ENCODE results near the gene SH2B3. TPM values are rescaled to one million over a fixed set of nuclear protein-coding genes. Genes with fewer than 3 reads are reported as not detected.
A peak's percentile ranks its signal among the peaks of the same experiment; 100 is the strongest.

SH2B3 gene
- total and polyA plus RNA-seq, 2 donors (not counting 3 experiments of a cell fraction or from before 2014, with no cell fraction given): 63.1 to 97.9 TPM

GRCh38 chr12:111424189-111424792, 18.6 kb downstream of the SH2B3 start:
- ChIA-PET POLR2A (no interaction called here), CTCF (interaction anchor here (1.1 to 3.4 kb wide), 3 partner anchors 11 to 27 kb away, joined by 4 to 30 read pairs (median 7); no protein-coding TSS in a partner anchor)
- H3K79me2 ChIP-seq (ENCODE audit: control insufficient read depth, insufficient read depth, low read length): peaks cover 98% of the 10 kb centered on the region
- FAIRE-seq: no peak
- no peak overlapping the region for H2AFZ ChIP-seq (ENCODE audit: low read depth, low read length)
- H3K9me3 ChIP-seq (replicated peaks; ENCODE audit: control insufficient read depth, insufficient read depth, low read length): no peaks in the 10 kb centered on the region
- no TSS peak for BruUV-seq (replicated peaks)
- intact Hi-C loops (cut with micrococcal nuclease): no loop called here
- TF ChIP-seq POLR2AphosphoS5 (IDR thresholded peaks at IDR 0.05; ENCODE audit: insufficient read depth, low read depth, low read length) (no peak), POLR2A (IDR thresholded peaks at IDR 0.05; ENCODE audit: low read depth, low read length) (peak; percentile 17)
- H4K20me1 ChIP-seq (replicated peaks; ENCODE audit: control insufficient read depth, extremely low read depth, insufficient read depth, low read length): peaks cover 3% of the 10 kb centered on the region
- peaks cover 10 to 29% of the 10 kb centered on the region in 2 experiments for H3K36me3 ChIP-seq (ENCODE audit: control insufficient read depth in 2 of 2, extremely low read depth in 1 of 2, insufficient read depth in 2 of 2, low read length in 2 of 2)
- H3K27ac ChIP-seq (ENCODE audit: insufficient read depth, low read depth, low read length): no peak overlapping the region
- H3K27me3 ChIP-seq (ENCODE audit: control insufficient read depth in 2 of 2, insufficient read depth in 2 of 2, low read length in 2 of 2): no peaks in the 10 kb centered on the region
- dilution Hi-C loops (cut with MboI; ENCODE audit: extremely low pct_ligation_motif_present, low sequenced_read_pairs): no loop called here
- H3K4me2 ChIP-seq (ENCODE audit: insufficient read depth, low read length): no peak overlapping the region
- H3K9ac ChIP-seq (replicated peaks; ENCODE audit: extremely low read depth, insufficient read depth, low read length): no peak overlapping the region
- H3K9me1 ChIP-seq (replicated peaks; ENCODE audit: control insufficient read depth, extremely low read depth, insufficient read depth, low read length): no peaks in the 10 kb centered on the region
- H3K4me1 ChIP-seq (ENCODE audit: control insufficient read depth, extremely low read depth, insufficient read depth, low read length): peaks cover 52% of the 10 kb centered on the region
- no peak overlapping the region for H3K4me3 ChIP-seq (replicated peaks in 1 of 3; ENCODE audit: insufficient read depth in 1 of 3, low read depth in 1 of 3, low read length in 3 of 3)
- DNase-seq (ENCODE audit: low read depth, low spot score): no peak

- FAIRE-seq (no peak), DNase-seq (ENCODE audit: low read depth, low spot score) (no peak)
- Histone ChIP-seq H3K36me3 (ENCODE audit: control insufficient read depth in 2 of 2, extremely low read depth in 1 of 2, insufficient read depth in 2 of 2, low read length in 2 of 2) (peaks cover 6 to 24% of the 10 kb centered on the region in 2 experiments), H3K9me3 (replicated peaks; ENCODE audit: control insufficient read depth, insufficient read depth, low read length) (no peaks in the 10 kb centered on the region), H3K4me3 (replicated peaks in 1 of 3; ENCODE audit: insufficient read depth in 1 of 3, low read depth in 1 of 3, low read length in 3 of 3) (no peak overlapping the region), H3K9me1 (replicated peaks; ENCODE audit: control insufficient read depth, extremely low read depth, insufficient read depth, low read length) (no peaks in the 10 kb centered on the region), H3K9ac (replicated peaks; ENCODE audit: extremely low read depth, insufficient read depth, low read length) (no peak overlapping the region), H4K20me1 (replicated peaks; ENCODE audit: control insufficient read depth, extremely low read depth, insufficient read depth, low read length) (peaks cover 3% of the 10 kb centered on the region), H3K27ac (ENCODE audit: insufficient read depth, low read depth, low read length) (no peak overlapping the region), H2AFZ (ENCODE audit: low read depth, low read length) (no peak overlapping the region), H3K27me3 (ENCODE audit: control insufficient read depth in 2 of 2, insufficient read depth in 2 of 2, low read length in 2 of 2) (no peaks in the 10 kb centered on the region), H3K79me2 (ENCODE audit: control insufficient read depth, insufficient read depth, low read length) (peaks cover 98% of the 10 kb centered on the region), H3K4me1 (ENCODE audit: control insufficient read depth, extremely low read depth, insufficient read depth, low read length) (peaks cover 58% of the 10 kb centered on the region), H3K4me2 (ENCODE audit: insufficient read depth, low read length) (no peak overlapping the region)
- dilution Hi-C loops (cut with MboI; ENCODE audit: extremely low pct_ligation_motif_present, low sequenced_read_pairs): no loop called here
- no TSS peak for BruUV-seq (replicated peaks)
- peak; percentile 17 to 28 for TF ChIP-seq CTCF (IDR thresholded peaks at IDR 0.05; ENCODE audit: extremely low read depth in 1 of 2, insufficient read depth in 1 of 2, low read depth in 1 of 2, low read length in 2 of 2)
- TF ChIP-seq POLR2A (IDR thresholded peaks at IDR 0.05; ENCODE audit: low read depth, low read length): no peak
- no peak for TF ChIP-seq GATA2 (IDR thresholded peaks at IDR 0.05; ENCODE audit: insufficient read depth, insufficient read length, low read depth, low read length)
- no peak for TF ChIP-seq EZH2 (IDR thresholded peaks at IDR 0.05; ENCODE audit: borderline replicate concordance, low read depth, low read length, severe bottlenecking)
- ChIA-PET POLR2A (no interaction called here), CTCF (interaction anchor here (1.1 to 3.4 kb wide), 5 partner anchors 12 to 28 kb away, joined by 4 to 30 read pairs (median 7); no protein-coding TSS in a partner anchor)
- intact Hi-C loops (cut with micrococcal nuclease): no loop called here
Measured at GRCh38 chr12:111424793-111425251, 19.1 kb downstream of the SH2B3 start.

All from endothelial cell of umbilical vein (primary cell).